ENCODE results near the gene NACC2.

DNA sequence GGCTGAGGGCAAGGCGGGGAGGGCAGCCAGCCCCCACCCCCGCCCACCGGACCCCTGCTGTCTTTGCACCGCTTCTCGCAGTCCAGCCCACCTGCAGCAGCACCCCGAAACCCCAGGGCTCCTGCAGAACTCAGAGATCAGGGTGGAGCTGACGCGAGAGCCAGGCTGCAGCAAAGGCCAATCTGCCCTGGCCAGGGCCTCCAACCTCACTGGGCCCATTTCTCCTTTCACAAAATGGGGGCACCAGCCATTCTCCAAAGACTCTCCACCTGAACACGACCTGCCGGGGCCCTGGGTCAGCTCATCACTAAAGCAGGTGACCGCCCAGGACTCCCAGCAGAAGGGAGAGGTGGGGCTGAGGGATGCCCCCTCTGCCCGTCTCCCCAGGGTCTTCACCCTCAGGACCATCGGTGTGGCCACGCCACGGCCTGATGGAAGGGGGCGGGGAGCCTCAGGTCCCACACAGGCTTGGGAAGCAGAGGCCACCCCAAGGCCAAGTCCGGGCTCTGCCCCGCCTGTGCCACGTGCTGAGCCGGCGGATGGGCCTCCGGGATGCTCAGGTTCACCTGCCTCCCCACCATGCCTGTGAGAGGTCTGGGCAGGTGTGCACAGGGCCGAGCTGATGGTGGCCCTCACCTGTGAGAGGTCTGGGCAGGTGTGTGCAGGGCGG is 13.1 kb downstream of the NACC2 start:
- TF ChIP-seq, protein P1, sequence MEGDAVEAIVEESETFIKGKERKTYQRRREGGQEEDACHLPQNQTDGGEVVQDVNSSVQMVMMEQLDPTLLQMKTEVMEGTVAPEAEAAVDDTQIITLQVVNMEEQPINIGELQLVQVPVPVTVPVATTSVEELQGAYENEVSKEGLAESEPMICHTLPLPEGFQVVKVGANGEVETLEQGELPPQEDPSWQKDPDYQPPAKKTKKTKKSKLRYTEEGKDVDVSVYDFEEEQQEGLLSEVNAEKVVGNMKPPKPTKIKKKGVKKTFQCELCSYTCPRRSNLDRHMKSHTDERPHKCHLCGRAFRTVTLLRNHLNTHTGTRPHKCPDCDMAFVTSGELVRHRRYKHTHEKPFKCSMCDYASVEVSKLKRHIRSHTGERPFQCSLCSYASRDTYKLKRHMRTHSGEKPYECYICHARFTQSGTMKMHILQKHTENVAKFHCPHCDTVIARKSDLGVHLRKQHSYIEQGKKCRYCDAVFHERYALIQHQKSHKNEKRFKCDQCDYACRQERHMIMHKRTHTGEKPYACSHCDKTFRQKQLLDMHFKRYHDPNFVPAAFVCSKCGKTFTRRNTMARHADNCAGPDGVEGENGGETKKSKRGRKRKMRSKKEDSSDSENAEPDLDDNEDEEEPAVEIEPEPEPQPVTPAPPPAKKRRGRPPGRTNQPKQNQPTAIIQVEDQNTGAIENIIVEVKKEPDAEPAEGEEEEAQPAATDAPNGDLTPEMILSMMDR (IDR thresholded peaks at IDR 0.05) = no peak
- TF ChIP-seq EP300 (IDR thresholded peaks at IDR 0.05) (no peak), POLR2AphosphoS5 (IDR thresholded peaks at IDR 0.05) (no peak), POLR2A (IDR thresholded peaks at IDR 0.05) (no peak)

Data from gastroesophageal sphincter (tissue), 3 donors.